T-helper 1 cell (primary cell): Measurements from ENCODE around the gene B3GALT6.

Experiments used
- DNase-seq, 5 donors: peaks; one replicate each; pipeline ENCODE4 v3.0.0-alpha.2; 2012 to 2020

Gene B3GALT6

GRCh38 chr1:1216770-1217620 lies 15.0 kb upstream of the B3GALT6 start:
- peak; percentile 38 to 86 (median 65) for DNase-seq

GRCh38 chr1:1217621-1218523 lies 14.2 kb upstream of the B3GALT6 start:
- peak in 1 of 5 donors; percentile 34 for DNase-seq

DNA sequence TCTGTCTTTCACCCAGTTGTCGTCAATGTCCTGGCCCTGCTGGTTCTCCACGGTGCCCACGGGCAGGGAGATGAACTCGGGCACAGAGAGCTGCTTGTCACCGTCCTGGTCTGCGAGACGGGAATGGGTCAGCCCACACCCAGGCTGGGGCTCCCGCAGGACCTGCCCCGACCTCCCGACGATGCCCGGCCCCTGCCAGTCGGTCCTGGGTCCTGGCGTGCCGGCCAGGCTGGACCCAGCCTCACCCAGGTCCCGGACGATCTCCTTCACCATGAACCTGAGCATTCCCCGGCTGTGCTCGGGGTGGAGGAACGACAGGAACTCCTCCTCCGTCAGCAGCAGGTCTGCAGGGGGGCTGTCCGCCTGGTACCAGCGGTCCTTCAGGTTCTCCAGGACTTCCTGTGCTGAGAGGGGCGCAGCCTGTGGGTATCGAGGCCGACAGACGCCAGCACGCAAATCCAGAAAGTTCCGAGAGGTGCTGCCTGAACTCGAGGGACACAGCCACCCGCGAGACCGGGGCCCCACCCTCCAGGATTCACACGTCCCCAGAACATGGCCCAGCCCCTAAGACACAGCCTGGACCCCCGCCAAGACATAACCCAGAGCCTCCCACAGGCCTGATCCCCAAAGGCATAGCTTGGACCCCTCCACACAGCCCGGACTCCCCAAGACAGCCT lies 13.4 kb upstream of the B3GALT6 start:
- no peak for DNase-seq

GRCh38 chr1:1219341-1219740 lies 12.7 kb upstream of the B3GALT6 start:
- peak in 4 of 5 donors; percentile 48 to 85 (median 54) for DNase-seq

- no peak for DNase-seq
These were observed 11.8 kb upstream of the B3GALT6 start for GRCh38 chr1:1220197-1220596.

GRCh38 chr1:1221887-1222574 lies 10.0 kb upstream of the B3GALT6 start:
- DNase-seq = no peak

GRCh38 chr1:1222575-1223225 lies 9.3 kb upstream of the B3GALT6 start:
- DNase-seq = no peak

DNA sequence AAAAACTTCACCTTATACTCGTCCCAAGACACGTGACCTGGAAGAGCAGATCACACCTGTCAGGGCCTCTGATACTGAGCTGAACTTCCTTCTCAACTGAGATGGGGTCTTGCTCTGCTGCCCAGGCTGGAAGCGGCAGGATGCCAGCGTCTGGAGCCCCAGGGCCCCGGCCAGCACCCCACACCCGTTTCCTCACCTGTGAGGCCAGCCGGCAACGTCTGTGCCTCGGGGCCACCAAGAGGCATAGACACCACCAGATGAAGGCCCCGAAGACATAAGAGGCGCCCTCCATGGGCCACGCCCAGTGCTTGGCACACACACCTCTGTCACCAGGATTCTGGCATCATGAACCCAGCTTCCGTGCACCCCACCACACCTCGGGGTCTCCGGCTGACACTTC lies 8.7 kb upstream of the B3GALT6 start:
- DNase-seq = no peak

DNA sequence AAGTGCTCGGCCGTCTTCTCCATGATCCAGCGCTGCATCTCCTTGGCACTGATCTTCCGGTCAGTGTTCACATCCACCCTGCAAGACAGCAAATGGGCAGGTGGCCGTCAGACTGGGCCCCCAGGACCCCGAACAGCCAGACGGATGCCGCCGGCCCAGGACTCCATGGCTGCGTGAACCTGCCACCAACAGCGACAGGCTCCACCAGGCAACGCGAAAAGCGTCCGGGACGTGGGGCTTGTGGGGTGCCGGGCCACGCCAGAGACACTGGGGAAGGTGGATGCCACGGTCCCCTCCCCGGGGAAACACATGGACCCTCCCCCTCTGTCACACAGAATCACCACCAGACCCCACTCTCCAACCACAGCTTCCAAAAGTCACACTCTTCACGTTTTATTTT lies 8.1 kb upstream of the B3GALT6 start:
- no peak for DNase-seq

DNA sequence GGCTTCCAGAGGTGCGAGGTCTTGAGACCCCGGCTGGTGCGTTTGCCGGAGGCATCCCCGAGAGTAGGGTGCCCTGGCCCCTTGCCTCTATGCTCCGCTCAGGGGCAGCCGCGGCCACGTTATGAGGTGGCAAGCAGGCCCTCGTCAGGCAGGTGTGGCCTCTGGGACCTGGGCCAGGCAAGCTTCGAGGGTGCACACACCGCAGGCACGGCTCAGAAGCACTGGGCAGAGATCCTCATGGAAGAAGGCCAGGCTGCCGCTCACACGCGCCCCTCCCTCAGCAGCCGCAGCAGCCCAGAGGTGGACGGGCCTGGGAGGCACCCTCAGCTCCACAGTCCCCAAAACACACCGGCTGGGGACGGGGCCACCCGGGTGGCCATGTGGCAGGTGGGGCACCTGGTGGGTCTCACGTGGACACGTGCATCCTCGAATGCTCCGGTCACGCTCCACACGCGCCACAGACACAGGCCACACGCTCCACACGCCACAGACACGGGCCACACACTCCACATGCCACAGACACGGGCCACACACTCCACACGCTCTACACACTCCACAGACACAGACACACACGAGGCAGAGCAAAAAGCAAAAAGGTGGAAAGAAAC lies 6.7 kb upstream of the B3GALT6 start:
- no peak for DNase-seq

DNA sequence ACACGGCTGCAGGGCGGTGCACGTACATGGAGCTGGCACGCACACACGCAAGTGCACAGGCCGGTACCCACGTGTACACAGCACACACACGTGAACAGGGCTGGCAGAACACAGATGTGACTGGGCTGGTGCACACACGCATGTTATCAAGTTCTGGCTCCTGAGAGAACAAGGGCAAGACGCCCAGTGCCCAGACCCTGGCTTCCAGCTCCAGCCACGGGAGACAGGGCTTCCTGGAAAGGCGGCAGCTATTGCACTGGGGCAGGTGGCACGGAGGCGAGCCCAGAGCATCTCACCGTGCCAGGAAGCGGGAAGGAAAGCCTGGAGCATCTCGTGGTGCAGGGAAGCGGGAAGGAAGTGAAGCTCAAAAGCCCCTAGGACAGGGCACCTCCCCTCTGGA lies 6.1 kb upstream of the B3GALT6 start:
- no peak for DNase-seq

DNA sequence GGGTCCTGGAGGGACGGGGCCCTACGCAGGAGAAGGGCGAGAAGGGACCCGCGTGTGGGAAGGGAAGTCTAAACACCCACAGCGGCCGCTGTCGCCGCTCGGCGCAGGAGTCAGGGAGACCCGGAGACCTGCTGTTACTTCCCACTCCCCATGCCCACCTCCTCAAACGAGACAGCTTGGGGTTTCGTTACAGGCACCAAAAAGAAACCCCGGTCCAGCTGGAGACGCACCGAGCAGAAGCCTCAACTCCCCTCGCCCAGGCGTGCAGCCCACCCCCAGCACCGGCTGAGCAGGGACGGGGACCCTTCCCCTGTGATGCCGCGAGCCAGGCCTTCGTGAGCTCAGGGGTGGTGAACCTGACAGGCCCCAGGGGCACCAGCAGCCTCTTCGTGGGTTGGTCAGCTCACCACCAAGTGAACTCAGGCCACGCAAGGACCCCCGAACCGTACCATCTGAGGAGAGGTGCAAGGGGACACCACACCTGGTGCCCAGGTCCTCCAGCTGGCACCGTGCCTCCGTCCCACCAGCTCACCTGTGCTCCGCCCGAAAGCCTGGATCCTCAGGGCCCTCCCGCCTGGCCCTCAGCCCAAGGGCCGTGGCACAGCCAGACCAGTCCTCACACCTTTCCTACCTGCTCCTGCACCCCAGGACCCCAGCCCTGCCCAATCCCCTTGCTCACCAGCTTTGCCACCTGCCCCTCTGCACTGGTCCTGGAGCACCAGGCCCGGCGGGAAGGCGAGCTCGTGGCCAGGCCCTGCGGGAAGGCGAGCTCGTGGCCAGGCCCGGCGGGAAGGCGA lies 5.3 kb upstream of the B3GALT6 start:
- DNase-seq = no peak

GRCh38 chr1:1227386-1227785 lies 4.7 kb upstream of the B3GALT6 start:
- no peak for DNase-seq

DNA sequence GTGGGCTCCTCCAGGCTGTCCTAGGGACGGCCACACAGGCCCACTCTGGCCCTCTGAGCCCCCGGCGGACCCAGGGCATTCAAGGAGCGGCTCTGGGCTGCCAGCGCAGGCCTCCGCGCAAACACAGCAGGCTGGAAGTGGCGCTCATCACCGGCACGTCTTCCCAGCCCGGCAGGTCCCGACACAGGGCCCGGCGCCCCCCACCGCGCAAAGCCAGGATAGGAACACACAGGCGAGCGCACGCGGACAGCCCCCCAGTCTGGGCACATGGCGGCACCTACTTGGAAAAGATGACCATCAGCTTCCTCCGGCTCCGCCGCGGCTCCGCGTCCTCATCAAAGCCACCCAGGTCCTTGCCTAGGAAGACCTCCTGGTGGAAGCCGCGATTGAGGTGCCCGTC lies 3.9 kb upstream of the B3GALT6 start:
- DNase-seq = no peak

GRCh38 chr1:1228596-1229321 lies 3.3 kb upstream of the B3GALT6 start:
- no peak for DNase-seq

DNA sequence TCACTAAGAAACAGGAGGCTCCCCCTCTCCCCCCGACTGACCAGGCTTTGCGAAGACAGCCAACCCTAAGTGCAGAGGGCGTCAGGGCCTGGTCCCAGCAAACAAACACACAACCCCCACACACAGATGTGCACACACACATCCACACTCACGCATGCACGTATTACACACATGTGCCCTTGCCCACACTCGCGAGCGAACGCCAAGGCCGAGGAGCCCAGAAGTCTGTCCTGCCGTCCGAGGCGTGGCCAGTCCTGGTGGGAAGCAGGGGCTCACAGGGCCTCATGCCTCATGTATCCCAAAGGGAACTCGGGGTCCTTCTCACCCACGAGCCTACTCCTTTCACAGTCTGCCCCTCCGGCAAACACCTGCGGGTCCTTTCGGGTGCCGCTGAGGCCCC lies 2.3 kb upstream of the B3GALT6 start:
- no peak for DNase-seq

DNA sequence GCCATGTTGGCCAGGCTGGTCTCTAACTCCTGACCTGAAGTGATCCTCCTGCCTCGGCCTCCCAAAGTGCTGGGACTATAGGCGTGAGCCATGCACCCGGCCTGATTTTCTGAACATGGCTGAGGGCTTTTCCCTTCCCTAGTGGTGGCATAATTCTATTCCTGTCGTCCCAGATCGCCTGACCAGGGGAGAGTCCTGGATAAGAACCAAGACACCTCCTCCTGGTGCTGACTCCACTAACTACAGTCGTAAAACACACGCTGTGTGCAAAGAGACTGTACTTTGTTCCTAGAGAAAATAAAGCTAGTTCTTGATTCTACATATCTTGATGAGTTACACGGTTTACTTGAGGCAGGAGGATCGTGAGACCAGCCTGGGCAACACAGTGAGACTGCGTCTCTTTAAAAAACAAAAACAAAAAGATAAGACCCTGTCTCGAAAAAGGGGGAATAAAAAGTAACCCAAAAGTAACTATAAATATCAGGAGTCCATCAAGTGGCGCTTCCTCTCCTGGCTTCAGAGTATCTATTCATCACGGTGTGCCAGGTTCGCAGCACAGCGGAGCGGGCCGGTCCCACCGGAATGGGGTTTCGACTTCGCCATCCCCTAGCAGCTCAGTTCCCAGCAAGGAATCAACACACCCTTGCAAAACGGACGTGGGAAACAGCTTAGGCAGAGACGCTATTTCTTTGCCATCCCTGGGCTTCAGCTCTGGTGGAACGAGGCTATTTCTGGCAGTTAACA lies 1.2 kb upstream of the B3GALT6 start:
- peak in 1 of 5 donors; percentile 25 for DNase-seq

DNA sequence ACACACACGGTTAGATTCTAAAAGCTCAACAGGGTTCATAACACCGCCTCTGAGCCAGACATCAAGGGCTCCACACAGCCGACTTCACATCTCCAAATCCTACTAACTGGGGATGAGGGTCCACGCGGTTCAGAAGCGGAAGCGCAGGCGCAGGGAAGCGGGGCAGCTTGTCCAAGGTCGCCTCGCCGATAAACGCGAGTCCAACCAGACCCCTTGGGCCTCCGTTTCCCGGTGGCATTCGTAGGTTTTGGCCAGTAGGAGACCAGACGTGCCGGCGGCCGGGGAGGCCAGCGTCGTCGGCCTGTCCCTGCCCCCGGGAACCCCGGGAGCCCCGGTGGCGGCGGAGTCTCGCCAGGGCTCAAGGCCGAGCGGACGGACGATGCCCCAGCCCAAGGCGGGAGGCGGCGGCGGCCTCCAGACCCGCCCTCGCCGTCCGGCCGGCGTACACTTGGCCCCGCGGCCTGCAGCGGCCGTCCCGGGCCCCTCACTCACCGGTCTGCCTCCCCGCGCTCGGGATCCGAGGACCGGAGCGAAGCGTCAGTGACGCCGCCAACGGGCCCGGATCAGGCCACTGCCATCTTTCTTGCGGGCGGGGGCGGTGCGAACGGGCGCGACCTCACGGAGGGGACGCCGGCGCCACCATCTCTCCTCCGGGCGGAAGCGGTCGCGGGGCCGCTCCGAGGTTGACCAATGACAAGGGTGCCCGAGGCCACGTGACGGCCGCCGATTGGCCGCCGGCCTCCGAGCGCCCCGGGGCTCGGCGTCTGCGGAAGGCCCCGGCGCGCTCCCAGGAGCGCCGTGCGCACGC lies 433 bp upstream of the B3GALT6 start, which contains the start of gene SDF4:
Gene SDF4 (minus strand): TSS at position 602 of the 808 bp plus-strand sequence. CDS start 3,229 bp downstream, outside the sequence.
- DNase-seq = peak; percentile 94 to 98 (median 95)
